Caco-2 (cell line): ENCODE results near the gene ARPIN. TPM values are rescaled to one million over a fixed set of nuclear protein-coding genes. Genes with fewer than 3 reads are reported as not detected.

ENCODE experiments used
- BruUV-seq: library from RNA; stranded (reverse); fragments of 400-500 nt; replicated peaks from 2 replicates; lab custom pipeline; 2021; lab: Mats Ljungman, UMichigan
- CTCF ChIA-PET: fragments of 300-600 bp; sonication (Branson Sonifier 250); formaldehyde crosslinking; loops from one replicate; lab custom pipeline; 2022; ENCODE audit warnings: antibody characterized with exemption; lab: Charles Lee
- POLR2A ChIA-PET: fragments of 300-600 bp; sonication (Branson Sonifier 250); formaldehyde crosslinking; loops from one replicate; lab custom pipeline; 2022; ENCODE audit warnings: antibody characterized with exemption; lab: Charles Lee
- DNase-seq, 2 experiments: peaks; one replicate each; pipeline versions ENCODE4 v3.0.0 to v3.0.0-alpha.2; 2020 to 2022
- H3K27me3 ChIP-seq: replicated peaks from 2 replicates; pipeline ENCODE4 v1.6.0; 2011; ENCODE audit warnings: low read length; ENCODE audit not compliant: control insufficient read depth, insufficient read depth
- H3K36me3 ChIP-seq: 2 replicates; pipeline ENCODE4 v1.5.1; 2011; ENCODE audit warnings: low read length; ENCODE audit not compliant: control insufficient read depth, insufficient read depth
- H3K4me1 ChIP-seq: fragments of 250-450 bp; sonication (Bioruptor Pico); 2 replicates; pipeline ENCODE4 v1.5.1; 2020; ENCODE audit warnings: mild to moderate bottlenecking
- H3K4me3 ChIP-seq: 2 replicates; pipeline ENCODE4 v1.5.1; 2011; ENCODE audit warnings: low read depth, mild to moderate bottlenecking, control low read depth, low read length
- H3K9me3 ChIP-seq: fragments of 250-450 bp; sonication (Bioruptor Pico); 2 replicates; pipeline ENCODE4 v1.5.1; 2020; ENCODE audit warnings: mild to moderate bottlenecking, moderate library complexity
- H3K27ac Mint-ChIP-seq: one replicate; pipeline ENCODE4 v1.8.0; 2022; ENCODE audit warnings: mixed read lengths; ENCODE audit not compliant: unreplicated experiment
- H3K27me3 Mint-ChIP-seq: one replicate; pipeline ENCODE4 v1.8.0; 2022; ENCODE audit warnings: mixed read lengths; ENCODE audit not compliant: insufficient read depth, unreplicated experiment
- H3K36me3 Mint-ChIP-seq: one replicate; pipeline ENCODE4 v1.8.0; 2022; ENCODE audit warnings: mild to moderate bottlenecking, mixed read lengths; ENCODE audit not compliant: insufficient read depth, unreplicated experiment
- H3K4me1 Mint-ChIP-seq: one replicate; pipeline ENCODE4 v1.8.0; 2022; ENCODE audit warnings: low read depth, mixed read lengths; ENCODE audit not compliant: unreplicated experiment
- H3K4me3 Mint-ChIP-seq: one replicate; pipeline ENCODE4 v1.8.0; 2022; ENCODE audit warnings: mild to moderate bottlenecking, moderate library complexity, mixed read lengths; ENCODE audit not compliant: unreplicated experiment
- H3K9me3 Mint-ChIP-seq: one replicate; pipeline ENCODE4 v1.8.0; 2022; ENCODE audit warnings: mixed read lengths; ENCODE audit not compliant: unreplicated experiment
- intact Hi-C: fragments of 100-400 bp; cut with micrococcal nuclease; formaldehyde crosslinking; loops from one replicate; pipeline ENCODE4 v1.10.0; 2022; ENCODE audit not compliant: unreplicated experiment
- total RNA-seq: library from RNA; stranded (reverse); gene quantifications from 2 replicates; pipeline ENCODE4 v1.2.3, GENCODE V29; 2022
- TF ChIP-seq, protein P1 (sequence below), 2 experiments: fragments of 200-600 bp in 1 of 2; IDR thresholded peaks; 1 replicate in 1 of 2; 2 replicates in 1 of 2; pipeline versions ENCODE4 v1.5.1 to v1.8.0; 2011 to 2022; ENCODE audit warnings: antibody characterized with exemption in 1 of 2, control low read depth in 1 of 2, inconsistent platforms in 1 of 2, low read depth in 1 of 2, low read length in 1 of 2, mild to moderate bottlenecking in 1 of 2, moderate library complexity in 1 of 2; ENCODE audit not compliant: insufficient read depth in 1 of 2, severe bottlenecking in 1 of 2, unreplicated experiment in 1 of 2

ARPIN gene
- total RNA-seq, 1 experiment from 2014 or later, result 13.3 TPM

DNA sequence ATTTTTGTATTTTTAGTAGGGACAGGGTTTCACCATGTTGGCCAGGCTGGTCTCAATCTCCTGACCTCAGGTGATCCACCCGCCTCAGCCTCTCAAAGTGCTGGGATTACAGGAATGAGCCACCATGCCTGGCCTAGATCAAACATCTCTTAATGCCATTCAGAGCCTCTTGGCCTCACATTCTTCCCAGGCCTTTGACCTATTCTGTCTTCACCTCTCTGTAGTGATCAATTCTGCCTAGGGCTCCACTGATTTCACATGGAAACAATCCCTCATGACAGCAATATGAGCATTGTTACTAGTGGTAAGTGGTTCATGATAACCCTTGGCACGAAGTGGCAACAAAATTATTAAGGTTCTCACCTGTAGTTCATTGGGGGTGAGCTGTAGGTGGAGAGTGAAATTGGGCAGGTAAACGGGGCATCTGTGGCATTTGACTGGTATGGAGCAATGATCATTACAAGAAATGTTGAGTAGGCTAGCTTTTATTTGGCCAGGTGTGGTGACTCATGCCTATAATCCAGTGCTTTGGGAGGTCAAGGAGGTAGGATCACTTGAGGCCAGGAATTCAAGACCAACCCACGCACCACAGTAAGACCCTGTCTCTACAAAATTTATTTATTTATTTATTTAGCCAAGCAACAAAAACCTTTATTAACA is 4.8 kb upstream of the ARPIN start:
- H3K4me1 ChIP-seq, result peaks cover 19% of the 10 kb centered on the region
- no peak overlapping the region for H3K4me3 Mint-ChIP-seq
- H3K27me3 Mint-ChIP-seq, result no peaks in the 10 kb centered on the region
- H3K9me3 ChIP-seq, result no peaks in the 10 kb centered on the region
- intact Hi-C loops, result no loop called here
- peak overlapping the region; percentile 32 for H3K27ac Mint-ChIP-seq
- no TSS peak for BruUV-seq
- peak in 1 of 2 experiments; percentile 38 for DNase-seq
- H3K4me3 ChIP-seq, result no peak overlapping the region
- no peaks in the 10 kb centered on the region for H3K9me3 Mint-ChIP-seq
- TF ChIP-seq, protein P1, sequence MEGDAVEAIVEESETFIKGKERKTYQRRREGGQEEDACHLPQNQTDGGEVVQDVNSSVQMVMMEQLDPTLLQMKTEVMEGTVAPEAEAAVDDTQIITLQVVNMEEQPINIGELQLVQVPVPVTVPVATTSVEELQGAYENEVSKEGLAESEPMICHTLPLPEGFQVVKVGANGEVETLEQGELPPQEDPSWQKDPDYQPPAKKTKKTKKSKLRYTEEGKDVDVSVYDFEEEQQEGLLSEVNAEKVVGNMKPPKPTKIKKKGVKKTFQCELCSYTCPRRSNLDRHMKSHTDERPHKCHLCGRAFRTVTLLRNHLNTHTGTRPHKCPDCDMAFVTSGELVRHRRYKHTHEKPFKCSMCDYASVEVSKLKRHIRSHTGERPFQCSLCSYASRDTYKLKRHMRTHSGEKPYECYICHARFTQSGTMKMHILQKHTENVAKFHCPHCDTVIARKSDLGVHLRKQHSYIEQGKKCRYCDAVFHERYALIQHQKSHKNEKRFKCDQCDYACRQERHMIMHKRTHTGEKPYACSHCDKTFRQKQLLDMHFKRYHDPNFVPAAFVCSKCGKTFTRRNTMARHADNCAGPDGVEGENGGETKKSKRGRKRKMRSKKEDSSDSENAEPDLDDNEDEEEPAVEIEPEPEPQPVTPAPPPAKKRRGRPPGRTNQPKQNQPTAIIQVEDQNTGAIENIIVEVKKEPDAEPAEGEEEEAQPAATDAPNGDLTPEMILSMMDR (IDR thresholded peaks at IDR 0.05; ENCODE audit: insufficient read depth in 1 of 2, low read depth in 1 of 2, low read length in 1 of 2, severe bottlenecking in 1 of 2, unreplicated experiment in 1 of 2), result no peak
- ChIA-PET POLR2A (no interaction called here), CTCF (interaction anchor here (1.2 kb wide), 1 partner anchor 132 kb away, joined by 5 read pairs; no protein-coding TSS in a partner anchor)
- no peaks in the 10 kb centered on the region for H3K27me3 ChIP-seq
- no peaks in the 10 kb centered on the region; the same call in 1 of the 2 replicates for H3K36me3 ChIP-seq
- peaks cover 20% of the 10 kb centered on the region for H3K4me1 Mint-ChIP-seq
- no peaks in the 10 kb centered on the region for H3K36me3 Mint-ChIP-seq

DNA sequence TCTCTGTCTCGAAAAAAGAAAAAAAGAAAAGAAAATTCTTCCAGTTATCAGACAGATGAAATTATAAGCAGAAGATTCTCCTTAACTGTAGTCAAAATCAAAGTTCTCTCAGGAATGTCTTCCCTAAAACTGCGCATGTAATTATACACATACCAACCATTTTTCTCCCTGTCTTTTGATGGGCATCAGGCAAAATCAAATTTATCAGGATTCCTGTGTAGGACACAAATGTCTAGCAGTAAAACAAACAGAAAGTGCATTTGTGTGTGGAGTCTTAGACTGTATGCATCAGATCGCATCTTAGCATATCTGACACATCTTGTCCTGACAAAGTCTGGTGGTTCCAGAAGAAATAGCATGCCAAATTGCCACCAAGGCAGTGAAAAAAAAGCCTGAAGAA is 3.9 kb upstream of the ARPIN start:
- H3K27me3 ChIP-seq, result no peaks in the 10 kb centered on the region
- Mint-ChIP-seq H3K27ac (no peak overlapping the region), H3K9me3 (no peaks in the 10 kb centered on the region), H3K36me3 (no peaks in the 10 kb centered on the region), H3K4me1 (peaks cover 25% of the 10 kb centered on the region), H3K4me3 (no peak overlapping the region), H3K27me3 (no peaks in the 10 kb centered on the region)
- H3K4me3 ChIP-seq, result no peak overlapping the region
- no peaks in the 10 kb centered on the region for H3K9me3 ChIP-seq
- TF ChIP-seq, protein P1 (IDR thresholded peaks at IDR 0.05; ENCODE audit: insufficient read depth in 1 of 2, low read depth in 1 of 2, low read length in 1 of 2, severe bottlenecking in 1 of 2, unreplicated experiment in 1 of 2), result no peak
- POLR2A ChIA-PET, result no interaction called here
- CTCF ChIA-PET, result no interaction called here
- intact Hi-C loops, result no loop called here
- BruUV-seq, result no TSS peak
- no peak for DNase-seq
- peaks cover 26% of the 10 kb centered on the region for H3K4me1 ChIP-seq
- no peaks in the 10 kb centered on the region; the same call in 1 of the 2 replicates for H3K36me3 ChIP-seq

DNA sequence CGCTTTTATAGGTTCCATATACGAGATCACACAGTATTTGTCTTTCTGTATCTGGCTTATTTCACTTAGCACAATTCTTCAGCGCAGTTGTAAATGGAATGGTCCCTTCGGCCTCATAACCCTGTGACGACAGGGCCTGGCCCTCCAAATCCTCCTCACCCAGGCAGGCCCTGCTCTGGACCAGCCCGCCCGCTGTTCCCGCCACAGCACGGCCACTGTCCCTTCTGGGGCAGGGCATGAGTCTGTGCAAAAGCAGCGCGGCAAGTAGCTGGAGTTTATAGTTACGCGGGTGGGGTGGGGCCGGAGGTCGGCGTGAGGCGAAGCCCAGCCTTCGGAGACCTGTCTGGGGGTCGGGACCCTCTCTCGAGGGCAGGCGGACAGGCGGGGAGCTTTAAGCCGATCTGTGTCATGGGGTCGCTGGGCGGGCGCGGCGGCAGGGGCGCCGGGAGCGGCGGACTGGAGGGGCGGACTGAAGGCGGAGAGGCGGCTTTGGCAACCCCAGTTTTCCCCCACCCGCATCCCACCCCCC is 543 bp downstream of the ARPIN start:
- H3K27me3 ChIP-seq, result no peaks in the 10 kb centered on the region
- H3K4me1 Mint-ChIP-seq, result peaks cover 27% of the 10 kb centered on the region
- ChIA-PET CTCF (interaction anchor here (1.1 to 1.4 kb wide), 2 partner anchors 14 to 59 kb away, joined by 4 to 5 read pairs; no protein-coding TSS in a partner anchor), POLR2A (interaction anchor here (0.6 kb wide), 1 partner anchor 30 kb away, joined by 3 read pairs; no protein-coding TSS in a partner anchor)
- H3K27me3 Mint-ChIP-seq, result no peaks in the 10 kb centered on the region
- intact Hi-C loops, result loop anchor here (2.0 to 5.0 kb wide), 2 partner anchors 13 to 175 kb away; no protein-coding TSS in a partner anchor
- no peaks in the 10 kb centered on the region for H3K9me3 Mint-ChIP-seq
- H3K4me3 Mint-ChIP-seq, result peak overlapping the region; percentile 84
- H3K27ac Mint-ChIP-seq, result peak overlapping the region; percentile 75
- peaks cover 17% of the 10 kb centered on the region for H3K4me1 ChIP-seq
- BruUV-seq, result no TSS peak
- H3K9me3 ChIP-seq, result no peaks in the 10 kb centered on the region
- TF ChIP-seq, protein P1 (IDR thresholded peaks at IDR 0.05; ENCODE audit: insufficient read depth in 1 of 2, low read depth in 1 of 2, low read length in 1 of 2, severe bottlenecking in 1 of 2, unreplicated experiment in 1 of 2), result no peak
- H3K36me3 Mint-ChIP-seq, result peaks cover 5% of the 10 kb centered on the region
- H3K4me3 ChIP-seq, result peak overlapping the region; percentile 54
- peak in 1 of 2 experiments; percentile 39 for DNase-seq
- no peaks in the 10 kb centered on the region; the same call in 1 of the 2 replicates for H3K36me3 ChIP-seq
